AG09309 (cell line): ENCODE results near the gene NOTO.

Experiments
- DNase-seq: peaks from one replicate; pipeline ENCODE4 v3.0.0-alpha.2; 2010; ENCODE audit warnings: low read depth
- H3K4me3 ChIP-seq: 2 replicates; pipeline ENCODE4 v1.5.1; 2011; ENCODE audit warnings: mild to moderate bottlenecking, low read depth, low read length, moderate library complexity; ENCODE audit not compliant: control insufficient read depth
- CTCF ChIP-seq: IDR thresholded peaks from 2 replicates; pipeline ENCODE4 v1.5.1; 2011; ENCODE audit warnings: mild to moderate bottlenecking, low read depth, low read length, inconsistent platforms; ENCODE audit not compliant: insufficient read depth, control insufficient read depth; ENCODE audit errors: missing control alignments

The NOTO gene

GRCh38 chr2:73205611-73206010, 3.2 kb downstream of the NOTO start:
- no peak for TF ChIP-seq CTCF
- DNase-seq: peak; percentile 21
- H3K4me3 ChIP-seq: no peak overlapping the region

GRCh38 chr2:73208258-73208657, 5.9 kb downstream of the NOTO start:
- no peak for TF ChIP-seq CTCF
- no peak overlapping the region for H3K4me3 ChIP-seq
- no peak for DNase-seq

- no peak for DNase-seq
- no peak overlapping the region for H3K4me3 ChIP-seq
- TF ChIP-seq CTCF: no peak
These were observed 7.6 kb downstream of the NOTO start for GRCh38 chr2:73210019-73210418.

- TF ChIP-seq CTCF: no peak
- DNase-seq: no peak
- H3K4me3 ChIP-seq: no peak overlapping the region
These were observed 8.3 kb downstream of the NOTO start for GRCh38 chr2:73210696-73211095.

- no peak for DNase-seq
- no peak for TF ChIP-seq CTCF
- no peak overlapping the region for H3K4me3 ChIP-seq
These were observed 9.7 kb downstream of the NOTO start for GRCh38 chr2:73212098-73212447.

- DNase-seq: peak; percentile 72
- no peak overlapping the region for H3K4me3 ChIP-seq
- TF ChIP-seq CTCF: peak; percentile 99
These were observed 10.2 kb downstream of the NOTO start for GRCh38 chr2:73212448-73213176.
